ENCODE data around the gene PHF19. TPM values are rescaled to one million over a fixed set of nuclear protein-coding genes. Genes with fewer than 3 reads are reported as not detected.

Gene PHF19
- total RNA-seq, 1 donor from 2014 or later = 86.2 TPM

DNA sequence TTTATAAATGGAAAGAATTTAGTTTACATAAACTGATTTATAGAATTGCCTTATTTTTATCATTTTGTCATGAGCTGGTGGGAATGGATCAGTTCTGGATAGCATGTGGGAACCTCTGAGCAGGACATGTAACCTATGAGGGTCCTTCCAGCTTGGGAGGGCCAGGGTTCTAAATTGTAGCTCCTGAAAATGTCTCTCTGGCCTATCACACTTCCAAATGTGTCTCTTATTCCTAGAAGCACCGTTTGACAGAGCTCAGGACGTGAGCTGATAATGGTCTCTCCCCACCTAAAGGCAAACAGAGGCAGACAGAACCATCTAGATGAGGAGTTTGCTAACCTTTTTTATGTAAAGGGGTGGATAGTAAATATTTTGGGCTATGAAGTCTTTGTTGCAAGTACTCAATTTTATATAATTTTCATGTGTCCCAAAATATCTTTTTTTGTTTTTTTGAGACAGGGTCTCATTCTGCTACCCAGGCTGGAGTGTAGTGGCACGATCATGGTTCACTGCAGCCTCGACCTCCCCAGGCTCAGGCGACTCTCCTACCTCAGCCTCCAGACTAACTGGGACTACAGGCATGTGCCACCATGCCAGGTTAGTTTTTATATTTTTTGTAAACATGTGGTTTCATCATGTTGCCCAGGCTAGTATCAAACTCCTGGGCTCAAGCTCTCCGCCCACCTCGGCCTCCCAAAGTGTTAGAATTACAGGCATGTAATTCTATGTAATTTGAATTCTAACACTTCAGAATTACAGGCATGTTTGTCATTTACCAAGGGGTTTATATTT is 45.6 kb upstream of the PHF19 start:
- TF ChIP-seq, protein P1, sequence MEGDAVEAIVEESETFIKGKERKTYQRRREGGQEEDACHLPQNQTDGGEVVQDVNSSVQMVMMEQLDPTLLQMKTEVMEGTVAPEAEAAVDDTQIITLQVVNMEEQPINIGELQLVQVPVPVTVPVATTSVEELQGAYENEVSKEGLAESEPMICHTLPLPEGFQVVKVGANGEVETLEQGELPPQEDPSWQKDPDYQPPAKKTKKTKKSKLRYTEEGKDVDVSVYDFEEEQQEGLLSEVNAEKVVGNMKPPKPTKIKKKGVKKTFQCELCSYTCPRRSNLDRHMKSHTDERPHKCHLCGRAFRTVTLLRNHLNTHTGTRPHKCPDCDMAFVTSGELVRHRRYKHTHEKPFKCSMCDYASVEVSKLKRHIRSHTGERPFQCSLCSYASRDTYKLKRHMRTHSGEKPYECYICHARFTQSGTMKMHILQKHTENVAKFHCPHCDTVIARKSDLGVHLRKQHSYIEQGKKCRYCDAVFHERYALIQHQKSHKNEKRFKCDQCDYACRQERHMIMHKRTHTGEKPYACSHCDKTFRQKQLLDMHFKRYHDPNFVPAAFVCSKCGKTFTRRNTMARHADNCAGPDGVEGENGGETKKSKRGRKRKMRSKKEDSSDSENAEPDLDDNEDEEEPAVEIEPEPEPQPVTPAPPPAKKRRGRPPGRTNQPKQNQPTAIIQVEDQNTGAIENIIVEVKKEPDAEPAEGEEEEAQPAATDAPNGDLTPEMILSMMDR (conservative IDR thresholded peaks at IDR 0.05; ENCODE audit: low read depth, low read length) = no peak
- no peak overlapping the region for H3K4me3 ChIP-seq (ENCODE audit: low read depth, low read length)
- no peak for DNase-seq (ENCODE audit: low read depth)

DNA sequence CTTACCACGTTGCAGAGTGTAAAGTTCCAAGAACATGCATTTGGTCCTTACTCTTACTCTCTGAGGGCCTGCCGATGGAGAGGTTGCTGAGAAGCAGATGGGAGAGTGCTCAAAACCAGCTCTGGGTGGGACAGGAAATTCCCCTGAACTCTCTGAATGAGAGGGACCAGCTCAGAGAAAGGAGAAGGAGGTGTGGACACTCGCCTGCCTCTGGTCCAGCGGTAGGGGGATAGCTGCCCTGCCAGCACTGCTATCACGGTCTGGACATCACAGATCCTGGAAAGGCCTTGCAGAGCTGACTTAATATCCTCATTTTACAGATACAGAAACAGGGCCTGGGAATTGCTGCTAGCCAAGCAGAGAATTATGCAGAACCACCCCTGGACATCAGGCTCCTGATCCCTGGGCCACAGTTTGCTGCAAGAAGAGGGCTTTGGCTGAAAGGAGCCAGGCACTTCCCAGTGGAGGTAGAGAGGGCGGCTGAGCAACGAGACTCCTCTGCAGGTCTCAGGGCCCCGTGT is 44.7 kb upstream of the PHF19 start:
- no peak for DNase-seq (ENCODE audit: low read depth)
- H3K4me3 ChIP-seq (ENCODE audit: low read depth, low read length) = no peak overlapping the region
- TF ChIP-seq, protein P1 (conservative IDR thresholded peaks at IDR 0.05; ENCODE audit: low read depth, low read length) = no peak

DNA sequence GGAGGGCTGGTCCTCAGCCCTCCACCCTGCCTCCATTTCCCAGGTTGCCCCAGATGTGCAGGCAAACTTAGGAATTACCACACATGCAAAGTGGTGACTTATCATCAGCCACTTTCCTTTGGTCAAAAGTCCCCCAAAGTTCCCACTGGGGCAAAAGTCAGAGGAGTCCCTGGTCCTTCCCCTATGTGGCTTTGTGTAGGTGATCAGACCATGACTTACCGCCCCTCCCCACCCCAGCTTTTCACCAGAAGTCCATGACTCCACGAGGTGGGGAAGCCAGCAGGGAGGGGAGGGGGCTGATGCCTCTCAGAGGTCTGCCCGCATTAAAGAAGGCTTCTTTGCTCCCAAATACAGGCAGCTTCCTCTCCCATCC is 43.8 kb upstream of the PHF19 start:
- DNase-seq (ENCODE audit: low read depth) = no peak
- TF ChIP-seq, protein P1 (conservative IDR thresholded peaks at IDR 0.05; ENCODE audit: low read depth, low read length) = no peak
- H3K4me3 ChIP-seq (ENCODE audit: low read depth, low read length) = no peak overlapping the region

DNA sequence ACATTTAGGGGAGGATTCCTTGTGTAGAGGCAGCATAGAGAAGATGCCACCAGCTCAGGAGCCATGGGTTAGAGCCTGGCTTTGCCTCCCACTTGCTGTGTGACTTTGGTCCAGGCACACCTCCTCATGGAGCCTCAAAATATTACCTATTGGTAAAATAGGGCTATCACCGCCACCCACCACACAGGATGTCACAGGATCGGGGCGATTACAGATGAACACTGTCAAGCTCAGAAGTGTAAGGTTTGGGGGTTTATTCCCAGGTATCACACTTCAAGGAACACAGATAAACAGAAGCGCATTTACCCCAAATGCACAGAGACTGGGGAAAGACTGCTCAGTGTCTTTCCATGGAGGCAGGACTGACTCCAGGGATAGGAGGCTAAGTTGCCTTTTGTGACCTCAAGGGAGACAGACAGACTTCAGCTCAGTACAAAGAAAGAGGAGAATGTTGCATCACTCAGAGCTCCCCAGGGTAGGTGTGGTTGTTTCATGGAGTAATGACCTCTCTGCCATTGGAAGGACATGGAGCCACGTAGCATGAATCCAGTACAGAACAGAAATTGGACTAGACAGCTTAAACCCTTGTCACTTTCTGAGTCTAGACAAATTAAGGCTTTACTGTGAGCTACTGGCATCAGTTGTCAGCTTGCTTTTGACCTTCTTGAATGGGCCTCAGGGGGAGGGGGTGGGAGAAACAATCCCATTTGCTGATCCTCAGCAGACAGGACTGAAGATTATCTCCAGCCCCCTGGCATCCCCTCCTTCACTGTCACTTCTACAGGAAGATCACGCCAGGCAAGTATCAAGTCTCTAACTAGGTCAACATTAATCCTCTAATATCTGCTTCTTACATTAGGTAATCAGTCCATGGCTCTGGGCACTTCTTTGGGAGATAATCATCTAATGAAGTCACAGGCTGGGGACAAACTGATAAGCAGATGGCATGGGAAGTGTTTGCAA is 43.1 kb upstream of the PHF19 start:
- DNase-seq (ENCODE audit: low read depth) = no peak
- TF ChIP-seq, protein P1 (conservative IDR thresholded peaks at IDR 0.05; ENCODE audit: low read depth, low read length) = no peak
- no peak overlapping the region for H3K4me3 ChIP-seq (ENCODE audit: low read depth, low read length)

DNA sequence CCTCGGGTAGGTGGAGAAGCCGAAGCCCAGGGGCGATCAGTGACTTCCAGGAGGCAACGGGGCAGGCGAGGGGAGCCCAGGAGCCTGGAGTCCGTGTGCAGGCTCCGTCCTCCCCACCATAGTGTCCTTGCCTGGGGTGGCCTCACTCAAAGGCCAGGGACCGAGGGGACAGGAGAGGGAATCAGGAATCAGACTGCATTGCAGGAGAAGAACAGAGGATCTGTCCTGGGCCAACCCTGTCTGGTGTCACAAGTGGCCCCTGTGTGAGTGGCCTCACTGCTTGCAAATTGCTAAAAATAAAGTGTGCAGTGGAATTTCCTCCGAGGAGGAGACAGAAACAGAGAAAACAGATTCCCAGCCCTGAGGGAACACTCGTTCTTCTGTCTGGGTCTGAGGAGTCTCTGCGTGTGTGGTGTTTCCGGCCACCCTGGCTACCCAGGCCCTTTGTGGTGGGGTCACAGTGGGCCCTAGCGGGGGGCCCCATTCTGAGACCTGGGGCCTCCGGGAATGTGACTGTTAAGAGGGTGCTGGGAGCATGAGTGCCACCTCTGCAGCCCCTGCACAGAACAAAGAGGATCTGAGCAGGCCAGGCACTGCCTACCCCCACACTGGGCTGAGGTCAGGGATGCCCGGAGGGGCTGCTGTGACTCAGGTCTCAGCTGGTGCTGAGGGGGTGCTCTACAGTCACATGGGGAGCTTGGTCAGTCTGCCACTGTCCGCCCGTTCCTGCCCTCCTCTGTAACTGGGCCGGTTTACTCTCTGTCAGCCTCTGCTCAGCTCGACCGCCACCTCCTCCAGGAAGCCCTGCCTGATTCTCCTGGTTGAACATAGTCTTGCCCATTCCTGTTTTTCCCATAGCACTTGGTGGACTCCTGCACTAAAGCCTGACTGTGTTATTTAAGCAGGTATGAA is 42.2 kb upstream of the PHF19 start:
- DNase-seq (ENCODE audit: low read depth) = no peak
- H3K4me3 ChIP-seq (ENCODE audit: low read depth, low read length) = no peak overlapping the region
- TF ChIP-seq, protein P1 (conservative IDR thresholded peaks at IDR 0.05; ENCODE audit: low read depth, low read length) = no peak

All from epithelial cell of proximal tubule (primary cell).